Neuronal stem cell (in vitro differentiated cells): ENCODE data around the gene RSAD1.

Source experiments
- DNase-seq: peaks from one replicate; pipeline ENCODE4 v3.0.0-alpha.2; 2013; ENCODE audit warnings: low spot score
- H2AFZ ChIP-seq: one replicate; pipeline ENCODE4 v1.6.1; 2013; ENCODE audit warnings: mild to moderate bottlenecking, low read length, inconsistent platforms
- H2AK5ac ChIP-seq: 2 replicates; pipeline ENCODE4 v1.6.1; 2013; ENCODE audit warnings: low read depth, mild to moderate bottlenecking, inconsistent platforms, low read length, moderate library complexity, mixed read lengths
- H2BK120ac ChIP-seq: 2 replicates; pipeline ENCODE4 v1.6.1; 2013; ENCODE audit warnings: low read depth, mild to moderate bottlenecking, inconsistent platforms, low read length, moderate library complexity, mixed read lengths
- H2BK12ac ChIP-seq: one replicate; pipeline ENCODE4 v1.6.1; 2013; ENCODE audit warnings: low read length, inconsistent platforms
- H2BK15ac ChIP-seq: 2 replicates; pipeline ENCODE4 v1.6.1; 2013; ENCODE audit warnings: mild to moderate bottlenecking, low read length, inconsistent platforms, mixed read lengths
- H2BK5ac ChIP-seq: one replicate; pipeline ENCODE4 v1.6.1; 2013; ENCODE audit warnings: inconsistent platforms, mild to moderate bottlenecking, low read length, moderate library complexity
- H3K14ac ChIP-seq: one replicate; pipeline ENCODE4 v1.6.1; 2013; ENCODE audit warnings: low read length, inconsistent platforms
- H3K18ac ChIP-seq: 2 replicates; pipeline ENCODE4 v1.6.1; 2013; ENCODE audit warnings: low read length, inconsistent platforms
- H3K23ac ChIP-seq: 2 replicates; pipeline ENCODE4 v1.6.1; 2013; ENCODE audit warnings: low read depth, mild to moderate bottlenecking, mixed read lengths, low read length, inconsistent platforms; ENCODE audit not compliant: poor library complexity
- H3K27ac ChIP-seq: replicated peaks from 3 replicates; pipeline ENCODE4 v1.5.1; 2013; ENCODE audit warnings: low read length, inconsistent platforms
- H3K27me3 ChIP-seq, 3 experiments: 2 replicates each; pipeline ENCODE4 v1.6.1; 2013; ENCODE audit warnings: low read length in 3 of 3, mild to moderate bottlenecking in 2 of 3, inconsistent platforms in 1 of 3, low read depth in 1 of 3, mixed read lengths in 1 of 3, moderate library complexity in 1 of 3; ENCODE audit not compliant: control insufficient read depth in 3 of 3, insufficient read depth in 3 of 3
- H3K36me3 ChIP-seq, 2 donors: replicated peaks in 1 of 2; 2 replicates each; pipeline ENCODE4 v1.6.1; 2013; ENCODE audit warnings: low read length in 2 of 2; ENCODE audit not compliant: control insufficient read depth in 2 of 2, insufficient read depth in 2 of 2
- H3K4ac ChIP-seq: 2 replicates; pipeline ENCODE4 v1.6.1; 2013; ENCODE audit warnings: inconsistent platforms, mild to moderate bottlenecking, low read length, moderate library complexity
- H3K4me1 ChIP-seq, 2 donors: 1 replicate in 1 of 2; 2 replicates in 1 of 2; pipeline ENCODE4 v1.6.1; 2013; ENCODE audit warnings: low read length in 2 of 2, low read depth in 1 of 2; ENCODE audit not compliant: control insufficient read depth in 2 of 2, insufficient read depth in 1 of 2
- H3K4me2 ChIP-seq: one replicate; pipeline ENCODE4 v1.6.1; 2013; ENCODE audit warnings: mild to moderate bottlenecking, low read length, inconsistent platforms; ENCODE audit not compliant: insufficient read depth, poor library complexity, severe bottlenecking
- H3K4me3 ChIP-seq, 2 donors: 2 replicates each; pipeline ENCODE4 v1.5.1; 2013; ENCODE audit warnings: low read length in 2 of 2, mild to moderate bottlenecking in 2 of 2, inconsistent platforms in 1 of 2, moderate library complexity in 1 of 2
- H3K79me1 ChIP-seq: one replicate; pipeline ENCODE4 v1.6.1; 2013; ENCODE audit warnings: low read depth, mild to moderate bottlenecking, inconsistent platforms, low read length, moderate library complexity
- H3K9ac ChIP-seq: one replicate; pipeline ENCODE4 v1.6.1; 2013; ENCODE audit warnings: mild to moderate bottlenecking, low read depth, low read length, inconsistent platforms; ENCODE audit not compliant: poor library complexity
- H3K9me3 ChIP-seq, 2 donors: replicated peaks in 1 of 2; 2 replicates each; pipeline versions ENCODE3 to v1.6.1; 2013; ENCODE audit warnings: low read length in 2 of 2, mild to moderate bottlenecking in 2 of 2, inconsistent platforms in 1 of 2, low read depth in 1 of 2, mixed read lengths in 1 of 2, moderate library complexity in 1 of 2; ENCODE audit not compliant: control insufficient read depth in 2 of 2, insufficient read depth in 1 of 2
- H4K8ac ChIP-seq: one replicate; pipeline ENCODE4 v1.6.1; 2013; ENCODE audit warnings: low read depth, mild to moderate bottlenecking, inconsistent platforms, low read length, moderate library complexity
- H4K91ac ChIP-seq: one replicate; pipeline ENCODE4 v1.6.1; 2013; ENCODE audit warnings: low read length, low read depth, mild to moderate bottlenecking, inconsistent platforms; ENCODE audit not compliant: poor library complexity
- WGBS, 2 donors: extraction: QIAGEN DNeasy Blood & Tissue Kit; methylation state at CpG; one replicate each; pipeline ENCODE4 v1.1.7; 2013; ENCODE audit warnings: missing lambda C conversion rate in 2 of 2, mixed read lengths in 1 of 2; ENCODE audit not compliant: insufficient read length in 2 of 2, insufficient replicate concordance in 1 of 2; ENCODE audit errors: extremely low coverage in 2 of 2; 5-methylcytosine and 5-hydroxymethylcytosine counted together

Gene RSAD1

DNA sequence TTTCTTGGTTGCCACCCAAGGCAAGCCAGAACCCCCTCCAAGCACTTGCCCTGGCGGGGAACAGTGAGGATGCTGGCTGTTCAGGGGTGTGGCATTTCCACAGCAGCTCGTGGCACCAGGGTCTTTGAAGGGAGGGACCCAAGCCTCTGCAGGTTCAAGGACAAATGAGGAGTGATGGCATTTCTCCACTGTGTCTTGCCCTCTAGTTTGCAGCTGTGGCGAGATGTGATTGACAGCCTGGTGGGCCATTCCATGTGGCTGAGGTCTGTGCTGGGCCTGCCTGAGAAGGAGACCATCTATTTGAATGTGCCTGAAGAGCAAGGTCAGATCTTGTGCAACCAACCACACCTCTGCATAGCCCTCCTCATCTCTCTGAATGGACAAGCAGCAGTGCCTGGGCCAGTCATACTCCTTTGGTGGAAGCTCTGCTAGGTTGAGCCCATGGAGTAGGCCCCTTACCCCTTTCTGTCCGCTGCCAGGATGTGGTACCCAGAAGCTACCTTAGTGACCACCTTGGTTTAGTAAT lies 49.4 kb downstream of the RSAD1 start:
- Histone ChIP-seq H4K91ac (no peak overlapping the region), H3K27me3 (peaks cover 0 to 60% (median 7%) of the 10 kb centered on the region in 3 experiments), H3K36me3 (no peaks in the 10 kb centered on the region), H2AK5ac (peak overlapping the region; percentile 82), H3K23ac (no peak overlapping the region), H2BK120ac (no peak overlapping the region), H3K4me3 (no peak overlapping the region), H3K18ac (no peak overlapping the region), H2AFZ (no peak overlapping the region), H3K4me1 (peaks cover 11 to 15% of the 10 kb centered on the region in 2 donors), H2BK12ac (no peak overlapping the region), H3K27ac (no peak overlapping the region), H3K9me3 (no peaks in the 10 kb centered on the region), H2BK5ac (no peak overlapping the region), H3K4me2 (no peak overlapping the region), H4K8ac (no peak overlapping the region), H3K14ac (no peak overlapping the region), H3K79me1 (no peaks in the 10 kb centered on the region), H3K4ac (no peak overlapping the region), H3K9ac (peak overlapping the region; percentile 13), H2BK15ac (no peak overlapping the region)
- no CpG with 5 or more reads among the region's 4 CpGs for WGBS, 2 donors
- no peak for DNase-seq

DNA sequence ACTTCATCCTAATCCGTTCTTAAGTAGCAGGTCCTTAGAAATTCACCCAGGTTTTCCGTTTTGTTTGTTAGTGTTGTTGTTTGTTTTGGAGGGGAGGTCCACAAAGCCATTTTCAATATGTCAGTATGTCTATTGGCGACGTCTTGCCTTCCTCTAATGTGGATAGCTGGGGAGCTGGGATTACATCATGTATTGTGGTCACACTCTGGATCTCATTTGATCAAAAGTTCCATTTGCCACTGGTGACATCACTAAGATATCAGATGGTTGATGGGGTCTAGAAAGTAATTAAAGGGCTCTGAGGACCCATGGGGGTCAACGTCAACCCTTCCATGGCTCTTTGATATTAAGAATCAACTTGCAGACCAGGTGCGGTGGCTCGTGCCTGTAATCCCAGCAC lies 51.2 kb downstream of the RSAD1 start:
- no peak overlapping the region for H2AK5ac ChIP-seq
- no peak overlapping the region for H3K27ac ChIP-seq
- H3K9ac ChIP-seq = no peak overlapping the region
- no peak overlapping the region for H3K23ac ChIP-seq
- no peaks in the 10 kb centered on the region for H3K36me3 ChIP-seq
- no peaks in the 10 kb centered on the region for H3K79me1 ChIP-seq
- no peak for DNase-seq
- H3K4me1 ChIP-seq = peaks cover 21 to 29% of the 10 kb centered on the region in 2 donors
- H3K27me3 ChIP-seq = peaks cover 2 to 66% (median 25%) of the 10 kb centered on the region in 3 experiments
- H4K91ac ChIP-seq = no peak overlapping the region
- H2BK120ac ChIP-seq = no peak overlapping the region
- no peak overlapping the region for H4K8ac ChIP-seq
- H3K4me2 ChIP-seq = no peak overlapping the region
- H2BK12ac ChIP-seq = no peak overlapping the region
- no peak overlapping the region for H2AFZ ChIP-seq
- H2BK15ac ChIP-seq = no peak overlapping the region
- no peak overlapping the region for H3K4ac ChIP-seq
- no peak overlapping the region for H3K18ac ChIP-seq
- H3K9me3 ChIP-seq = no peaks in the 10 kb centered on the region
- H3K4me3 ChIP-seq = no peak overlapping the region
- no peak overlapping the region for H3K14ac ChIP-seq
- WGBS, 2 donors = no CpG with 5 or more reads among the region's 7 CpGs
- no peak overlapping the region for H2BK5ac ChIP-seq

DNA sequence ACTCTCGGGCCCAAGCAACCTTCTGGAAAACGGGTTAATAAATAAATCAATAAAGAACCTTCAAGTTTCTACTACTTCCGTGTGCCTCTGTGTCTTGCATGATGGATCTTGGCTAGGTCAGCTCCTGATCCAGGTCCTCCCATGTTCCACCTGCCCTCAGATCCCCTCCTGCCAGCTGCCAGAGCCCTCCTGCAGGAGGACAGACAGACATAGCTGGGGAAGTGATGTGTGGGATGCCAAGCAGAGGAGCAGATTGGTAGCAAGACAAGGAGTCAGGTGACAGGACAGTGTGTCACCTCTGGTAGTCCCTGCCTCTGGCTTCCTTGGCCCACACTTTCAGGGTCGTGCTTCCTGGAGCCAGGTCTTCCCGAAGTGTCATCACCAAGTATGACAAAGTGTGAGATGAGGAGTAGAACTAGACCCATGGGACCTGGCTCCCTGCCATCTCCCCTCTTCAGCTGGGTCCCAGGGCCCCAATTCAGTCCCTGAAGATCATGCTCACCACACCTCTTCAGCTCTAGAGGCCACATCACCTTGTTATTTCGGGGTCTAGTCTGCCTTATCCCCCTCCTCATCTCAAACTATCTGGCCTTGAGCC lies 52.9 kb downstream of the RSAD1 start:
- Histone ChIP-seq H3K9ac (no peak overlapping the region), H3K18ac (peak overlapping the region; percentile 11), H2BK120ac (no peak overlapping the region), H3K4ac (no peak overlapping the region), H2BK5ac (no peak overlapping the region), H3K79me1 (no peaks in the 10 kb centered on the region), H2BK12ac (no peak overlapping the region), H4K91ac (no peak overlapping the region), H3K23ac (no peak overlapping the region), H3K9me3 (no peaks in the 10 kb centered on the region), H3K27me3 (peaks cover 2 to 79% (median 26%) of the 10 kb centered on the region in 3 experiments), H2AK5ac (no peak overlapping the region), H3K36me3 (no peaks in the 10 kb centered on the region), H3K4me1 (peaks cover 21 to 29% of the 10 kb centered on the region in 2 donors), H2AFZ (no peak overlapping the region), H2BK15ac (no peak overlapping the region), H3K27ac (no peak overlapping the region), H3K4me2 (no peak overlapping the region), H3K4me3 (no peak overlapping the region), H4K8ac (no peak overlapping the region), H3K14ac (no peak overlapping the region)
- no peak for DNase-seq
- no CpG with 5 or more reads among the region's 6 CpGs for WGBS, 2 donors

DNA sequence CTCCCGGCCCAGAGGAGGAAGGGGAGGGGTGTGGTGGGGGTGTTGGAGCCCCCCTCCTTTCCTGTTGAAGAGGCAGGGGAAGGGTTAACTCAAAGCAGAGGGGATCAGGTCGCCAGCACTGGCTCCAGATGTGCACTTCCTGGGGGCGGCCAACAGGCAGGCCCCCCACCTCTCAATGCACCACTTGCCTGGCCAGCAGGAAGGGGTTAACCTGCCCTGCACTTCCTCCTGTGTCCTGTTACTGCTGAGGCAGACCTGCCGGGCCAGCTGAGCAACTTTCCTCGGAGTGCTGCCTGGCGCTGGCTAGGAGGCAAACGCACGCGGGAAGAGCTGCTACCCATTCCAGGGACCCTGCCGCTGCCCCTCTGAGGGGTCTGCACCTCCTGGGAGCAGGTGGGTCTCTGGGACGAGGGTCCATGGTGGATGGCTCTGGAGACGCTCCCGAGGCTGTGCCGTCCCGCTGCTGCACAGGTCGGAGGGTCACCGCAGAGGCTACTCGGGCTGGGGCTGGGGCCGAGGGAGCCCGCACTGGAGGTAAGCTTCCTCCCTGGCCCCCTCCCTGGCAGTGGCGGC lies 53.9 kb downstream of the RSAD1 start, which contains the start of gene EPN3:
EPN3 (plus strand) TSS at position 284 of the 573 bp plus-strand sequence. CDS start 3,822 bp downstream, outside the sequence.
- Histone ChIP-seq H2AFZ (peak within 1 kb of the TSS; percentile 64), H4K8ac (no peak within 1 kb of the TSS), H3K4me2 (peak within 1 kb of the TSS; percentile 93), H3K27ac (no peak within 1 kb of the TSS), H3K9ac (peak within 1 kb of the TSS; percentile 82), H2BK120ac (no peak within 1 kb of the TSS), H3K23ac (peak within 1 kb of the TSS; percentile 87), H2BK15ac (peak within 1 kb of the TSS; percentile 93), H4K91ac (no peak within 1 kb of the TSS), H2BK12ac (peak within 1 kb of the TSS; percentile 93), H3K79me1 (no peaks in the 10 kb centered on the region), H3K18ac (peak within 1 kb of the TSS; percentile 87), H2AK5ac (peak within 1 kb of the TSS; percentile 81), H3K36me3 (no peaks in the 10 kb centered on the region), H3K4me3 (peak within 1 kb of the TSS in 1 of 2 donors; percentile 33), H3K14ac (peak within 1 kb of the TSS; percentile 94), H3K27me3 (peaks cover 2 to 79% (median 26%) of the 10 kb centered on the region in 3 experiments), H3K9me3 (no peaks in the 10 kb centered on the region), H3K4me1 (peaks cover 21 to 27% of the 10 kb centered on the region in 2 donors), H3K4ac (no peak within 1 kb of the TSS), H2BK5ac (peak within 1 kb of the TSS; percentile 4)
- no CpG with 5 or more reads among the region's 21 CpGs for WGBS, 2 donors
- no peak for DNase-seq
